Stimulated activated CD4-positive, alpha-beta T cell treated with anti-CD3 and anti-CD28 coated beads, Interleukin-12 subunit alpha, Interleukin-12 subunit beta, amount 100 ng/mL, for 4 hours (primary cell): Measurements from ENCODE around the gene AHCYL2.
"Not testable (repeated sequence)": the region's sequence is repeated elsewhere in the genome, so short reads cannot be mapped to it uniquely, and the experiment has no call there.

ENCODE experiments used
- DNase-seq: peaks from one replicate; pipeline ENCODE4 v3.0.0-alpha.2; 2020

AHCYL2 gene

GRCh38 chr7:129386506-129386905, 161.7 kb downstream of the AHCYL2 start:
- no peak for DNase-seq

- DNase-seq = no peak
Measured at GRCh38 chr7:129387537-129387936, 162.7 kb downstream of the AHCYL2 start.

- DNase-seq = no peak
Measured at GRCh38 chr7:129388333-129389098, 163.7 kb downstream of the AHCYL2 start.

- DNase-seq = no peak
Measured at GRCh38 chr7:129389829-129390228, 165.0 kb downstream of the AHCYL2 start.

- DNase-seq = no peak
Measured at GRCh38 chr7:129390314-129390713, 165.5 kb downstream of the AHCYL2 start.

GRCh38 chr7:129391546-129392171, 166.8 kb downstream of the AHCYL2 start:
- no peak for DNase-seq

- no peak for DNase-seq
Measured at GRCh38 chr7:129393255-129393654, 168.4 kb downstream of the AHCYL2 start.

- DNase-seq = no peak
Measured at GRCh38 chr7:129394101-129394500, 169.3 kb downstream of the AHCYL2 start.

- no peak for DNase-seq
Measured at GRCh38 chr7:129394982-129395914, 170.4 kb downstream of the AHCYL2 start.

GRCh38 chr7:129401228-129401966, 176.6 kb downstream of the AHCYL2 start:
- no peak for DNase-seq

- peak; percentile 3 for DNase-seq
Measured at GRCh38 chr7:129401967-129402860, 177.4 kb downstream of the AHCYL2 start.

- DNase-seq = no peak
Measured at GRCh38 chr7:129405527-129405926, 180.7 kb downstream of the AHCYL2 start.

GRCh38 chr7:129410238-129410637, 185.4 kb downstream of the AHCYL2 start:
- DNase-seq = not testable (repeated sequence)

GRCh38 chr7:129412501-129412900, 187.7 kb downstream of the AHCYL2 start:
- DNase-seq = no peak

GRCh38 chr7:129417073-129417472, 192.2 kb downstream of the AHCYL2 start:
- DNase-seq = no peak

- no peak for DNase-seq
Measured at GRCh38 chr7:129421717-129422250, 197.0 kb downstream of the AHCYL2 start.

- DNase-seq = no peak
Measured at GRCh38 chr7:129422727-129423126, 197.9 kb downstream of the AHCYL2 start.

GRCh38 chr7:129423700-129424410, 199.0 kb downstream of the AHCYL2 start:
- DNase-seq = no peak

- DNase-seq = no peak
Measured at GRCh38 chr7:129426482-129426881, 201.7 kb downstream of the AHCYL2 start.

- no peak for DNase-seq
Measured at GRCh38 chr7:129427526-129428045, 202.8 kb downstream of the AHCYL2 start.
